Right lobe of liver (tissue), 4 donors: ENCODE data around the gene LANCL3.
"Not testable (repeated sequence)": the region's sequence is repeated elsewhere in the genome, so short reads cannot be mapped to it uniquely, and the experiment has no call there.

ENCODE experiments used
- POLR2A ChIP-seq: fragments of 450-650 bp; IDR thresholded peaks from one replicate; pipeline ENCODE4 v1.6.1; 2017; ENCODE audit warnings: antibody characterized with exemption, mild to moderate bottlenecking
- TF ChIP-seq, protein P1 (sequence below), 4 donors: fragments of 200-600 bp in 3 of 4; fragments of 450-650 bp in 1 of 4; IDR thresholded peaks; one replicate each; pipeline versions ENCODE4 v1.5.1 to v1.8.0; 2016 to 2022; ENCODE audit warnings: antibody characterized with exemption in 4 of 4, mild to moderate bottlenecking in 2 of 4
- donor health status: DM: no; HTN: no; CAD: no.
- donor health status: DM: no; HTN: no; CAD: no.
- donor health status: DM: no; HTN: yes; CAD: no.

DNA sequence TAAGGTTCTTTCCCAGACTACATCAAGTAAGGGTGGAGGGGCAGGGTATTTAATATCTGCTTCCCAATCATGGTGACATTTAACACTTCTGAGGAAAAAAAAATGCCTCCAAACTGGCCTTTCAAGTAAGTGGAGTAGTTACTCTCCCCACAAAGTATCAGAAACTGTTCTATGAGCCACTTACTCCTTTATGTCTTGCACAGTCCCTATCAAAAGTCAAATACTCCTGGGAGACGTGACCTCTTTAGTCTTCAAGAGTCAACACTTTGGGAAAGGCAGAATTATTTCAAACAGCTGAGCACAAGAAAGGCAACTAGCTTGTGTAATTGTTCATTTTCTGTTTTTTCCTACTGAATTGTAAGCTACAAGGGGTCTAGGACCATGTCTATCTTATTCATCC is 1.1 kb upstream of the LANCL3 start:
- TF ChIP-seq, protein P1, sequence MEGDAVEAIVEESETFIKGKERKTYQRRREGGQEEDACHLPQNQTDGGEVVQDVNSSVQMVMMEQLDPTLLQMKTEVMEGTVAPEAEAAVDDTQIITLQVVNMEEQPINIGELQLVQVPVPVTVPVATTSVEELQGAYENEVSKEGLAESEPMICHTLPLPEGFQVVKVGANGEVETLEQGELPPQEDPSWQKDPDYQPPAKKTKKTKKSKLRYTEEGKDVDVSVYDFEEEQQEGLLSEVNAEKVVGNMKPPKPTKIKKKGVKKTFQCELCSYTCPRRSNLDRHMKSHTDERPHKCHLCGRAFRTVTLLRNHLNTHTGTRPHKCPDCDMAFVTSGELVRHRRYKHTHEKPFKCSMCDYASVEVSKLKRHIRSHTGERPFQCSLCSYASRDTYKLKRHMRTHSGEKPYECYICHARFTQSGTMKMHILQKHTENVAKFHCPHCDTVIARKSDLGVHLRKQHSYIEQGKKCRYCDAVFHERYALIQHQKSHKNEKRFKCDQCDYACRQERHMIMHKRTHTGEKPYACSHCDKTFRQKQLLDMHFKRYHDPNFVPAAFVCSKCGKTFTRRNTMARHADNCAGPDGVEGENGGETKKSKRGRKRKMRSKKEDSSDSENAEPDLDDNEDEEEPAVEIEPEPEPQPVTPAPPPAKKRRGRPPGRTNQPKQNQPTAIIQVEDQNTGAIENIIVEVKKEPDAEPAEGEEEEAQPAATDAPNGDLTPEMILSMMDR (IDR thresholded peaks at IDR 0.05), result not testable (repeated sequence)
- not testable (repeated sequence) for TF ChIP-seq POLR2A
